HCT116 (cell line): ENCODE results near the gene PPP1R1B. TPM values are rescaled to one million over a fixed set of nuclear protein-coding genes. Genes with fewer than 3 reads are reported as not detected.

Experiments
- ATAC-seq: fragments of 200-7000 bp; cut with Tn5 transposase; 2 replicates; pipeline ENCODE4 v1.9.1; 2020; ENCODE audit warnings: mild to moderate bottlenecking, moderate library complexity
- BruUV-seq: library from RNA; stranded (reverse); fragments of 400-500 nt; replicated peaks from 2 replicates; lab custom pipeline; 2021; lab: Mats Ljungman, UMichigan
- CTCF ChIA-PET: fragments of 300-600 bp; sonication (Branson Sonifier 250); formaldehyde crosslinking; loops from one replicate; lab custom pipeline; 2021; ENCODE audit warnings: antibody characterized with exemption; lab: Charles Lee
- POLR2A ChIA-PET: fragments of 300-600, 350-600 bp; sonication (Branson Sonifier 250); formaldehyde crosslinking; loops from one replicate; lab custom pipeline; 2021; ENCODE audit warnings: antibody characterized with exemption; lab: Charles Lee
- RAD21 ChIA-PET, 2 experiments: fragments of 300-600 bp; sonication (Branson Sonifier 250); formaldehyde crosslinking; loops; one replicate each; lab custom pipeline; 2023; ENCODE audit warnings: low total read pairs in 2 of 2; ENCODE audit not compliant: uncharacterized antibody in 2 of 2, unreplicated experiment in 2 of 2, low non-redundant PET in 1 of 2; lab: Charles Lee
- DNase-seq: peaks from one replicate; pipeline ENCODE4 v3.0.0-alpha.2; 2010; ENCODE audit warnings: low read depth, low spot score
- H2AFZ ChIP-seq: fragments of 200-600 bp; shearing (Covaris generic), sonication (generic); 2 replicates; pipeline ENCODE4 v1.6.1; 2017; ENCODE audit warnings: low read depth, mixed run types, mixed read lengths, antibody characterized with exemption, low read length; ENCODE audit not compliant: poor library complexity, severe bottlenecking
- H3K27ac ChIP-seq: 2 replicates; pipeline ENCODE4 v1.5.1; 2012; ENCODE audit warnings: low read depth, low read length
- H3K27me3 ChIP-seq: fragments of 200-600 bp; sonication (generic); 2 replicates; pipeline ENCODE4 v1.6.1; 2016; ENCODE audit warnings: mixed run types, low read length, mixed read lengths; ENCODE audit not compliant: insufficient read depth
- H3K36me3 ChIP-seq, 2 experiments: fragments of 200-500 bp in 1 of 2; fragments of 200-600 bp in 1 of 2; sonication (Bioruptor generic) in 1 of 2; sonication (generic) in 1 of 2; 2 replicates each; pipeline versions ENCODE4 v1.5.1 to v1.6.1; 2014 to 2016; ENCODE audit warnings: low read length in 2 of 2, inconsistent platforms in 1 of 2, mixed read lengths in 1 of 2, mixed run types in 1 of 2; ENCODE audit not compliant: insufficient read depth in 2 of 2, control insufficient read depth in 1 of 2
- H3K4me1 ChIP-seq, 2 experiments: fragments of 200-600 bp in 1 of 2; sonication (generic) in 1 of 2; 2 replicates each; pipeline versions ENCODE4 v1.5.1 to v1.6.1; 2012 to 2017; ENCODE audit warnings: low read length in 2 of 2, inconsistent platforms in 1 of 2, mild to moderate bottlenecking in 1 of 2, mixed read lengths in 1 of 2, mixed run types in 1 of 2, moderate library complexity in 1 of 2; ENCODE audit not compliant: insufficient read depth in 2 of 2, control insufficient read depth in 1 of 2
- H3K4me2 ChIP-seq: fragments of 200-600 bp; sonication (generic); 2 replicates; pipeline ENCODE4 v1.6.1; 2017; ENCODE audit warnings: mixed run types, low read length, mixed read lengths
- H3K4me3 ChIP-seq, 2 experiments: fragments of 200-600 bp in 1 of 2; sonication (generic) in 1 of 2; replicated peaks in 1 of 2; 2 replicates each; pipeline ENCODE4 v1.5.1; 2011 to 2016; ENCODE audit warnings: low read length in 2 of 2, control low read depth in 1 of 2, low read depth in 1 of 2, mild to moderate bottlenecking in 1 of 2, mixed read lengths in 1 of 2, mixed run types in 1 of 2
- H3K79me2 ChIP-seq: fragments of 200-600 bp; sonication (generic); 2 replicates; pipeline ENCODE4 v1.6.1; 2017; ENCODE audit warnings: mild to moderate bottlenecking, mixed run types, low read length, moderate library complexity, mixed read lengths; ENCODE audit not compliant: insufficient read depth
- H3K9ac ChIP-seq: fragments of 200-600 bp; sonication (generic); 2 replicates; pipeline ENCODE4 v1.6.1; 2016; ENCODE audit warnings: low read length, mixed read lengths
- H3K9me2 ChIP-seq: fragments of 200-600 bp; sonication (generic), shearing (Covaris generic); 2 replicates; pipeline ENCODE4 v1.6.1; 2017; ENCODE audit warnings: mixed run types, mild to moderate bottlenecking, moderate library complexity; ENCODE audit not compliant: insufficient read depth
- H3K9me3 ChIP-seq, 2 experiments: fragments of 200-500 bp in 1 of 2; fragments of 200-600 bp in 1 of 2; sonication (Bioruptor generic) in 1 of 2; sonication (generic) in 1 of 2; 2 replicates each; pipeline ENCODE4 v1.6.1; 2014 to 2017; ENCODE audit warnings: low read length in 2 of 2, mixed read lengths in 2 of 2, inconsistent platforms in 1 of 2, low read depth in 1 of 2, mild to moderate bottlenecking in 1 of 2, mixed run types in 1 of 2, moderate library complexity in 1 of 2; ENCODE audit not compliant: control insufficient read depth in 1 of 2, insufficient read depth in 1 of 2
- H4K20me1 ChIP-seq: fragments of 200-600 bp; sonication (generic), shearing (Covaris generic); 2 replicates; pipeline ENCODE4 v1.6.1; 2017; ENCODE audit warnings: mixed run types, mild to moderate bottlenecking, moderate library complexity; ENCODE audit not compliant: insufficient read depth
- CBX3 ChIP-seq: IDR thresholded peaks from 2 replicates; pipeline ENCODE4 v1.6.1; 2012; ENCODE audit warnings: low read depth
- ELF1 ChIP-seq: IDR thresholded peaks from 2 replicates; pipeline ENCODE4 v1.6.1; 2012; ENCODE audit warnings: low read depth, borderline replicate concordance
- EZH2 ChIP-seq: fragments of 200-600 bp; sonication (generic); IDR thresholded peaks from 2 replicates; pipeline ENCODE4 v1.6.1; 2017; ENCODE audit warnings: antibody characterized with exemption, mixed run types
- FOSL1 ChIP-seq: IDR thresholded peaks from 2 replicates; pipeline ENCODE4 v1.6.1; 2012; ENCODE audit warnings: low read depth
- POLR2A ChIP-seq: IDR thresholded peaks from 2 replicates; pipeline ENCODE4 v1.7.0; 2011; ENCODE audit warnings: borderline replicate concordance; ENCODE audit not compliant: insufficient read depth, insufficient read length; ENCODE audit errors: extremely low read depth
- RAD21 ChIP-seq: IDR thresholded peaks from 2 replicates; pipeline ENCODE4 v1.6.1; 2012; ENCODE audit warnings: low read depth, mild to moderate bottlenecking
- YY1 ChIP-seq: IDR thresholded peaks from 2 replicates; pipeline ENCODE4 v1.6.1; 2011; ENCODE audit warnings: low read length, low read depth, moderate library complexity, mild to moderate bottlenecking; ENCODE audit not compliant: insufficient replicate concordance; ENCODE audit errors: extremely low read depth
- intact Hi-C: fragments of 100-400 bp; cut with micrococcal nuclease; formaldehyde crosslinking; loops from 2 replicates; pipeline ENCODE4 v1.10.0; 2022
- total RNA-seq: library from RNA; stranded (reverse); gene quantifications from one replicate; pipeline ENCODE4 v1.2.1, GENCODE V29; 2021; ENCODE audit not compliant: unreplicated experiment
- TF ChIP-seq, protein P1 (sequence below): IDR thresholded peaks from 2 replicates; pipeline ENCODE4 v1.6.1; 2012
- TF ChIP-seq, protein P2 (sequence below): IDR thresholded peaks from 2 replicates; pipeline ENCODE4 v1.6.1; 2012
- TF ChIP-seq, protein P3 (sequence below), 3 experiments: fragments of 200-600 bp in 1 of 3; sonication (generic) in 1 of 3; IDR thresholded peaks in 2 of 3; conservative IDR thresholded peaks in 1 of 3; 2 replicates each; pipeline ENCODE4 v1.5.1; 2012 to 2017; ENCODE audit warnings: low read depth in 2 of 3, low read length in 2 of 3, antibody characterized with exemption in 1 of 3, borderline replicate concordance in 1 of 3, control low read depth in 1 of 3, mild to moderate bottlenecking in 1 of 3, mixed read lengths in 1 of 3, mixed run types in 1 of 3, moderate library complexity in 1 of 3; ENCODE audit not compliant: insufficient read depth in 1 of 3
- TF ChIP-seq, protein P4 (sequence below): IDR thresholded peaks from 2 replicates; pipeline ENCODE4 v1.6.1; 2012; ENCODE audit warnings: low read depth

The PPP1R1B gene
- total RNA-seq, 1 experiment from 2014 or later, result 0.49 TPM

DNA sequence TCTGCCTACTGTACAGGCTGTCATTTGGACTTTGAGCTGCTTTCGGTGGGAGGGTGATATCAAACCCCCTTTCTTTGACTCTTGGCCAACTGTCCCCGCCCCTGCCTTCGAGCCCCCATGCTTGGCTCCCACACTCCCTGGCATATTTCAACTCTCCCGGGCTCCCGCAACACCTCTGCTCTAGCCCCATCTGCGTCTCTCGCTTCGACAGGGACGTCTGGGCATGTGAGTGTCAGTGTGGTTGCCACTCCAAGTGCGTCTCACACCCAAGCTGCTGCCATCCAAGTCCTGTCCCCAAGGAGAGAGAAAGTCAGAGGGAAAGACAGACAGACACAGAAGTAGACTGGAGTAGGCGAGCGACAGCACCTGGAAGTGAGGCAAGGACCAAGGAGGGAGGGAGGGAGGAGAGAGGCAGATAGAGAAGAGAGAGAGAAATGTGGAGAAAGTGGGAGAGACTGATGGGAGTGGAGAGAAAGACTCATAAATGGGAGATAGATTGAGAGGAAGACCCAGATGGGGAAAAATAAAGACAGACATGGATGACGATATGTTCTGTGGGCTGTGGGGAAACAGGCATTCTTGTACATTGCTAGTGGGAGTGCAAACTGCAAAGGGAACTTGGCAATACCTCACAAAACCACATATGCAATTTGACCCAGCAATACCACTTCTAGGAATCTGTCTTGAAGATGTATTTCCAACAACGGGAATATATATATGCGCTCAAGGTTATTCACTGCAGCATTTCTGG is 22.0 kb downstream of the PPP1R1B start:
- DNase-seq, result no peak
- H3K4me1 ChIP-seq, result peaks cover 21 to 66% of the 10 kb centered on the region in 2 experiments
- no peak overlapping the region for H3K4me3 ChIP-seq
- TF ChIP-seq POLR2A, result no peak
- TF ChIP-seq EZH2, result no peak
- TF ChIP-seq ELF1, result no peak
- no peak for TF ChIP-seq YY1
- TF ChIP-seq, protein P1, sequence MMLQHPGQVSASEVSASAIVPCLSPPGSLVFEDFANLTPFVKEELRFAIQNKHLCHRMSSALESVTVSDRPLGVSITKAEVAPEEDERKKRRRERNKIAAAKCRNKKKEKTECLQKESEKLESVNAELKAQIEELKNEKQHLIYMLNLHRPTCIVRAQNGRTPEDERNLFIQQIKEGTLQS, result no peak
- TF ChIP-seq, protein P2, sequence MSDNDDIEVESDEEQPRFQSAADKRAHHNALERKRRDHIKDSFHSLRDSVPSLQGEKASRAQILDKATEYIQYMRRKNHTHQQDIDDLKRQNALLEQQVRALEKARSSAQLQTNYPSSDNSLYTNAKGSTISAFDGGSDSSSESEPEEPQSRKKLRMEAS, result no peak
- no peak for TF ChIP-seq RAD21
- TF ChIP-seq CBX3, result no peak
- TF ChIP-seq, protein P3, sequence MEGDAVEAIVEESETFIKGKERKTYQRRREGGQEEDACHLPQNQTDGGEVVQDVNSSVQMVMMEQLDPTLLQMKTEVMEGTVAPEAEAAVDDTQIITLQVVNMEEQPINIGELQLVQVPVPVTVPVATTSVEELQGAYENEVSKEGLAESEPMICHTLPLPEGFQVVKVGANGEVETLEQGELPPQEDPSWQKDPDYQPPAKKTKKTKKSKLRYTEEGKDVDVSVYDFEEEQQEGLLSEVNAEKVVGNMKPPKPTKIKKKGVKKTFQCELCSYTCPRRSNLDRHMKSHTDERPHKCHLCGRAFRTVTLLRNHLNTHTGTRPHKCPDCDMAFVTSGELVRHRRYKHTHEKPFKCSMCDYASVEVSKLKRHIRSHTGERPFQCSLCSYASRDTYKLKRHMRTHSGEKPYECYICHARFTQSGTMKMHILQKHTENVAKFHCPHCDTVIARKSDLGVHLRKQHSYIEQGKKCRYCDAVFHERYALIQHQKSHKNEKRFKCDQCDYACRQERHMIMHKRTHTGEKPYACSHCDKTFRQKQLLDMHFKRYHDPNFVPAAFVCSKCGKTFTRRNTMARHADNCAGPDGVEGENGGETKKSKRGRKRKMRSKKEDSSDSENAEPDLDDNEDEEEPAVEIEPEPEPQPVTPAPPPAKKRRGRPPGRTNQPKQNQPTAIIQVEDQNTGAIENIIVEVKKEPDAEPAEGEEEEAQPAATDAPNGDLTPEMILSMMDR (IDR thresholded peaks at IDR 0.05 in 2 of 3, conservative IDR thresholded peaks at IDR 0.05 in 1 of 3; ENCODE audit: borderline replicate concordance in 1 of 3, insufficient read depth in 1 of 3, low read depth in 2 of 3, low read length in 2 of 3), result no peak
- no peak for TF ChIP-seq FOSL1
- TF ChIP-seq, protein P4, sequence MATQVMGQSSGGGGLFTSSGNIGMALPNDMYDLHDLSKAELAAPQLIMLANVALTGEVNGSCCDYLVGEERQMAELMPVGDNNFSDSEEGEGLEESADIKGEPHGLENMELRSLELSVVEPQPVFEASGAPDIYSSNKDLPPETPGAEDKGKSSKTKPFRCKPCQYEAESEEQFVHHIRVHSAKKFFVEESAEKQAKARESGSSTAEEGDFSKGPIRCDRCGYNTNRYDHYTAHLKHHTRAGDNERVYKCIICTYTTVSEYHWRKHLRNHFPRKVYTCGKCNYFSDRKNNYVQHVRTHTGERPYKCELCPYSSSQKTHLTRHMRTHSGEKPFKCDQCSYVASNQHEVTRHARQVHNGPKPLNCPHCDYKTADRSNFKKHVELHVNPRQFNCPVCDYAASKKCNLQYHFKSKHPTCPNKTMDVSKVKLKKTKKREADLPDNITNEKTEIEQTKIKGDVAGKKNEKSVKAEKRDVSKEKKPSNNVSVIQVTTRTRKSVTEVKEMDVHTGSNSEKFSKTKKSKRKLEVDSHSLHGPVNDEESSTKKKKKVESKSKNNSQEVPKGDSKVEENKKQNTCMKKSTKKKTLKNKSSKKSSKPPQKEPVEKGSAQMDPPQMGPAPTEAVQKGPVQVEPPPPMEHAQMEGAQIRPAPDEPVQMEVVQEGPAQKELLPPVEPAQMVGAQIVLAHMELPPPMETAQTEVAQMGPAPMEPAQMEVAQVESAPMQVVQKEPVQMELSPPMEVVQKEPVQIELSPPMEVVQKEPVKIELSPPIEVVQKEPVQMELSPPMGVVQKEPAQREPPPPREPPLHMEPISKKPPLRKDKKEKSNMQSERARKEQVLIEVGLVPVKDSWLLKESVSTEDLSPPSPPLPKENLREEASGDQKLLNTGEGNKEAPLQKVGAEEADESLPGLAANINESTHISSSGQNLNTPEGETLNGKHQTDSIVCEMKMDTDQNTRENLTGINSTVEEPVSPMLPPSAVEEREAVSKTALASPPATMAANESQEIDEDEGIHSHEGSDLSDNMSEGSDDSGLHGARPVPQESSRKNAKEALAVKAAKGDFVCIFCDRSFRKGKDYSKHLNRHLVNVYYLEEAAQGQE, result no peak
- TF ChIP-seq, all 23 proteins: peak for 0
- BruUV-seq, result no TSS peak
- POLR2A ChIA-PET, result no interaction called here
- ATAC-seq, result no peak
- Histone ChIP-seq H4K20me1 (no peaks in the 10 kb centered on the region), H2AFZ (no peak overlapping the region), H3K9ac (no peak overlapping the region), H3K27me3 (no peaks in the 10 kb centered on the region), H3K36me3 (no peaks in the 10 kb centered on the region), H3K9me2 (no peaks in the 10 kb centered on the region), H3K79me2 (peaks cover 30% of the 10 kb centered on the region; the same call in 1 of the 2 replicates), H3K9me3 (no peaks in the 10 kb centered on the region), H3K27ac (no peak overlapping the region), H3K4me2 (no peak overlapping the region)
- CTCF ChIA-PET, result interaction anchor here (2.9 kb wide), 1 partner anchor 25 kb away, joined by 7 read pairs; no protein-coding TSS in a partner anchor
- intact Hi-C loops, result no loop called here
- RAD21 ChIA-PET, result no interaction called here
